NB4 (cell line): ENCODE data around the gene CCDC177.

ENCODE experiments used
- DNase-seq: peaks from one replicate; pipeline ENCODE4 v3.0.0; 2010; ENCODE audit warnings: low read depth
- H3K4me3 ChIP-seq: one replicate; pipeline ENCODE4 v1.5.1; 2011; ENCODE audit warnings: mild to moderate bottlenecking, low read depth, low read length, moderate library complexity
- MYC ChIP-seq: IDR thresholded peaks from 2 replicates; pipeline ENCODE4 v1.6.1; 2011; ENCODE audit warnings: low read depth, low read length
- POLR2A ChIP-seq: IDR thresholded peaks from 2 replicates; pipeline ENCODE4 v1.6.1; 2011; ENCODE audit warnings: mild to moderate bottlenecking; ENCODE audit not compliant: insufficient read length; ENCODE audit errors: extremely low read depth
- TF ChIP-seq, protein P1 (sequence below): IDR thresholded peaks from 2 replicates; pipeline ENCODE4 v1.6.1; 2011; ENCODE audit warnings: low read depth, low read length
- TF ChIP-seq, protein P2 (sequence below): IDR thresholded peaks from one replicate; pipeline ENCODE4 v1.5.1; 2012; ENCODE audit warnings: low read depth, low read length

The CCDC177 gene

DNA sequence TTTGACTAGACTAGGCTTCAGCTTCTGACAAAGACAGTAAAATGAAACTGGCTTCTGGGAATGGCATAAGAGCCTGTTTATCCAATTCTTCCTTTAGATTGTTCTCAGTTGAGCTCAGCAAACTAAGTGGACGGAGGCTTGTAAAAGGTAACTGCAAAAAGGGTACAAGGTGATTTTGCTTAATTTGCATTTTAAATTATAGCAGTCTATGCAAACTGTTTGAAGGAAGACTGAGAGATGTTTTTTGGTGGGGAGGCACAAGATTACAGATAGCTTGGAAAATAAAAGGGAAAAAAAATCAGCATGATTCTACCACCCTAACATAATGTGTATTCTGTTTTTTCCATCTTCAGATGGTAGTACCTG, 41.7 kb upstream of the CCDC177 start:
- TF ChIP-seq, protein P1, sequence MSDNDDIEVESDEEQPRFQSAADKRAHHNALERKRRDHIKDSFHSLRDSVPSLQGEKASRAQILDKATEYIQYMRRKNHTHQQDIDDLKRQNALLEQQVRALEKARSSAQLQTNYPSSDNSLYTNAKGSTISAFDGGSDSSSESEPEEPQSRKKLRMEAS: no peak
- TF ChIP-seq, protein P2, sequence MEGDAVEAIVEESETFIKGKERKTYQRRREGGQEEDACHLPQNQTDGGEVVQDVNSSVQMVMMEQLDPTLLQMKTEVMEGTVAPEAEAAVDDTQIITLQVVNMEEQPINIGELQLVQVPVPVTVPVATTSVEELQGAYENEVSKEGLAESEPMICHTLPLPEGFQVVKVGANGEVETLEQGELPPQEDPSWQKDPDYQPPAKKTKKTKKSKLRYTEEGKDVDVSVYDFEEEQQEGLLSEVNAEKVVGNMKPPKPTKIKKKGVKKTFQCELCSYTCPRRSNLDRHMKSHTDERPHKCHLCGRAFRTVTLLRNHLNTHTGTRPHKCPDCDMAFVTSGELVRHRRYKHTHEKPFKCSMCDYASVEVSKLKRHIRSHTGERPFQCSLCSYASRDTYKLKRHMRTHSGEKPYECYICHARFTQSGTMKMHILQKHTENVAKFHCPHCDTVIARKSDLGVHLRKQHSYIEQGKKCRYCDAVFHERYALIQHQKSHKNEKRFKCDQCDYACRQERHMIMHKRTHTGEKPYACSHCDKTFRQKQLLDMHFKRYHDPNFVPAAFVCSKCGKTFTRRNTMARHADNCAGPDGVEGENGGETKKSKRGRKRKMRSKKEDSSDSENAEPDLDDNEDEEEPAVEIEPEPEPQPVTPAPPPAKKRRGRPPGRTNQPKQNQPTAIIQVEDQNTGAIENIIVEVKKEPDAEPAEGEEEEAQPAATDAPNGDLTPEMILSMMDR: no peak
- no peak for TF ChIP-seq MYC
- TF ChIP-seq POLR2A: no peak
- H3K4me3 ChIP-seq: peak overlapping the region; percentile 33
- no peak for DNase-seq

DNA sequence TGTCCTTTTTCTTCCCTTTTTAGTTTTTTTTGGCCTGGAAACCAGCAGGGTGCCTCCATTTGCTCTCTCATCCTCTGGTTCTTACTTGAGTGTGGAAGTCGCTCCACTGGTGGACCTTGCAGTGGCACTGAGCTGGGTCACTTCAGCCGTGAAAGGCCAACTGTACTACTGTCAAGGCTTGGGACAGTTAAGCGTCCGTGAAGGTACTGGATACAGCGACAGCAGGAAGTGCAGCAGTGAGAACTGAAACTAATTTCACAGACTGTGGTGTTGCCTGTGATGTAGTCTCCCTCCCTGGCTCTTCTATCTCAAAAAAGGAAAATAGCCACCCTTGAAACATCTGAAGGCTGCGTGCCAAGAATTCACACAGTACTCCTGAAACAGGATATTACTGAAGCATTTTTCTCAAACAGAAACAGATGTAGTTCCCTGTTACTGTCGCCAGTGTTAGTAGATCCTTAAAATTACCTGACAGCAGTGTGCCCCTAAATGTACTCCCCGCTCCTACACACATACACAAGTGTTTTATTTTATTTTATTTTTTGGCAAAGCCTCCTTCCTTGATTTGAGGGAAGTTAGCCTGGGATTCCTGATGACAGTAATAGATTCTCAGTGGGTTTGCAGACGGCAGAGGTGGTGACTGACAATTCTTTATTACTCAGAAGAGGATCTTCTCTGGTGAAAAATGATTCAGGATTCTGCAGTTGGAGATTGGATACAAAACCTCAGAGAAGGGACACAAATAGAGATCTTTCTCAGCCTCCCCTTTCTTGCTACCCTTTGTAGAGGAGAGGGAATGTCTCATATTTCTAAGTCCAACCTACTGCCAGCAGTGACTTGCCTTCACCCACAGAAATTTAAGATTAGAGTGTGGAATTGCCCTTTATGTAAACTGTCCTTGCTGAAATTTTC, 41.1 kb upstream of the CCDC177 start:
- H3K4me3 ChIP-seq: peak overlapping the region; percentile 33
- TF ChIP-seq, protein P2: no peak
- DNase-seq: peak; percentile 66

DNA sequence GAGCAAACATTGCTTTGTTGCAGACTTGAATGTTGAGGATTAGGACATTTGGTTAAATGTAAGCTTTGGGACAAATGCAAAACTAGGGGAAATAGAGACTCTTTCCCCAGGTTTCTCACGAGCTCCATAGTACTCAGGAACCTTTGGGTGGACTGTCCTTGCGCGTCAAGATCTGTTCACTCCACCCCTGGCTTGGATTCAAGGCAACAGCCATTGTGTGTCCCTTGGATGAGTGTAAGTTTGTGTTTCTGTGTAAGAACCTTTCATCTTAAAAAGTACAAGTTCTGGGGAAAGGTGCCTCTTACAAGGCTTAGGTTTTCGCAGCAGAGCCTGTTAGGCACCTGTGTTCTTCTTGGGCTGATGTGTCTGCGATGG, 40.4 kb upstream of the CCDC177 start:
- no peak for DNase-seq
- TF ChIP-seq, protein P1: no peak
- TF ChIP-seq, protein P2: no peak
- no peak for TF ChIP-seq POLR2A
- TF ChIP-seq MYC: no peak
- H3K4me3 ChIP-seq: no peak overlapping the region

DNA sequence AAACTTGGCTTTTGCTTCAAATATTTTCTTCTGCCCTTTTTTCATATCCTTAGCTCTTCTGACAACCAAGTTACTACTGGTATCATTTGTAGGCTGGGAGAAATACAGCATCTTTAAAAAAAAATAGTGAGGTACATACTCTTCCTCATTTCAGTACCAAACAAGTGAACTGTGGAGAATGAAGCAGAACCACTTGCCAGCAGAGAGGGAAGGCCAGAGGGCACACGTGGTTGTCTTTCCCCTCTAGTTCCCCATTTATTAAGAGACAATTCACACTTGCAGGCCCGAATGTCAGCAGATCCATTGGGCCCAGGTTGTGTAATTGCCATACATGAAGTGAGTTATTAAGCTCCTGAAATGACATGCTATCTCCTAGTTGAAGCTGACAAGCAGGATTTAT, 39.9 kb upstream of the CCDC177 start:
- H3K4me3 ChIP-seq: no peak overlapping the region
- TF ChIP-seq, protein P2: no peak
- TF ChIP-seq, protein P1: peak; percentile 97
- peak; percentile 74; the same call in 1 of the 2 replicates for TF ChIP-seq MYC
- DNase-seq: peak; percentile 84

DNA sequence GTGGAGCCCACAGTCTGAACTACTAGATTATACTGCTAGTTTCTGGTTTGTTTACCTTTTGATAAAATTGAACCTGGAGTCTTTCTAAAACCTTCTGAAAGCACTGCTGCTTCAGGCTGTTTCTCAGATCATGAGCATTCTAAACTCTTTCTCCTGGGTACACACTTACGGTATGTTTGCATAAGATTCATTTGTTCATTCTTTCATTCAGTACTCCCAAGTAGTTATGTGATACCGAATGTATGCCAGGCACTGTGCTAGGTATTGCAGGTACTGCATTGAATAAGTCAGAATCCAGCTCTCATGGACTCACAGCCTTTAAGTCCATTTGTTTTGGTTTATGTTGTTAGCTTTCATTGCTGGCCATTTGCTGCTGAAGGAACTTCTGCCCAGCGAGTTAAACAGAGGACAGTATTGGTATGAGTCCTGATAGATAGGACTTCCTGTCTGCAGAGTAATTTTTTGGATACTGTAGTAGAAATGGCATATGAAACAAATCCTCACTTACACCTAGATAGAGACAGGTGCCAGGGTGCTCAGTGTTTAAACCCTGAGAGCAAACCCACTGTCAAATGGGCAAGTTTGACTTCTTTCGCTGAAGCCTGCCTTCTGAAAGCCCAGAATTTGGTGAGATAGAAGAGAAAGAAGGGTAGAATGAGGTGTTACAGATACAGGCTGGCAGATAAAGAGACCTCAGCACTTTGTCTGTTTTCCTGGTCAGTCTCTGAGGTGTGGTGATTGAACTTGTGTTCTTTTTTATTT, 38.8 kb upstream of the CCDC177 start:
- H3K4me3 ChIP-seq: peak overlapping the region; percentile 10
- no peak for DNase-seq
- TF ChIP-seq, protein P2: no peak
